Right lobe of liver (tissue), 4 donors: ENCODE measurements around the gene OLR1.

Experiments
- POLR2A ChIP-seq: fragments of 450-650 bp; IDR thresholded peaks from one replicate; pipeline ENCODE4 v1.6.1; 2017; ENCODE audit warnings: antibody characterized with exemption, mild to moderate bottlenecking
- TF ChIP-seq, protein P1 (sequence below), 4 donors: fragments of 200-600 bp in 3 of 4; fragments of 450-650 bp in 1 of 4; IDR thresholded peaks; one replicate each; pipeline versions ENCODE4 v1.5.1 to v1.8.0; 2016 to 2022; ENCODE audit warnings: antibody characterized with exemption in 4 of 4, mild to moderate bottlenecking in 2 of 4
- donor health status: DM: no; HTN: no; CAD: no.
- donor health status: DM: no; HTN: no; CAD: no.
- donor health status: DM: no; HTN: yes; CAD: no.

DNA sequence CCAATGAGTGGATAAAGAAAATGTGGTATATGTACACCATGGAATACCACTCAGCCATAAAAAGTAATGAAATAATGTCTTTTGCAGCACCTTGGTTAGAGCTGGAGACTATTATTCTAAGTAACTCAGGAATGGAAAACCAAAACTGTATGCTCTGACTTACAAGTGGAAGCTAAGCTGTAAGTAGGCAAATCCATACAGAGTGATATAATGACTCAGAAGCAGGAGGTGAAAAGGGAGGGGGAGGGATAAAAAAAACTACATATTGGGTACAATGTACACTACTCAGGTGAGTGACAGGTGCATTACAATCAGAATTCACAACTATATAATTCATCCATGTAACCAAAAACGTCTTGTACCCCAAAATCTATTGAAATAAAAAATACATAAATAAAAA is 58.0 kb downstream of the OLR1 start:
- no peak for TF ChIP-seq POLR2A
- TF ChIP-seq, protein P1, sequence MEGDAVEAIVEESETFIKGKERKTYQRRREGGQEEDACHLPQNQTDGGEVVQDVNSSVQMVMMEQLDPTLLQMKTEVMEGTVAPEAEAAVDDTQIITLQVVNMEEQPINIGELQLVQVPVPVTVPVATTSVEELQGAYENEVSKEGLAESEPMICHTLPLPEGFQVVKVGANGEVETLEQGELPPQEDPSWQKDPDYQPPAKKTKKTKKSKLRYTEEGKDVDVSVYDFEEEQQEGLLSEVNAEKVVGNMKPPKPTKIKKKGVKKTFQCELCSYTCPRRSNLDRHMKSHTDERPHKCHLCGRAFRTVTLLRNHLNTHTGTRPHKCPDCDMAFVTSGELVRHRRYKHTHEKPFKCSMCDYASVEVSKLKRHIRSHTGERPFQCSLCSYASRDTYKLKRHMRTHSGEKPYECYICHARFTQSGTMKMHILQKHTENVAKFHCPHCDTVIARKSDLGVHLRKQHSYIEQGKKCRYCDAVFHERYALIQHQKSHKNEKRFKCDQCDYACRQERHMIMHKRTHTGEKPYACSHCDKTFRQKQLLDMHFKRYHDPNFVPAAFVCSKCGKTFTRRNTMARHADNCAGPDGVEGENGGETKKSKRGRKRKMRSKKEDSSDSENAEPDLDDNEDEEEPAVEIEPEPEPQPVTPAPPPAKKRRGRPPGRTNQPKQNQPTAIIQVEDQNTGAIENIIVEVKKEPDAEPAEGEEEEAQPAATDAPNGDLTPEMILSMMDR (IDR thresholded peaks at IDR 0.05): no peak
